Endothelial cell of umbilical vein (primary cell): ENCODE results near the gene RANBP1. TPM values are rescaled to one million over a fixed set of nuclear protein-coding genes. Genes with fewer than 3 reads are reported as not detected.

Experiments
- BruUV-seq: library from RNA; stranded (reverse); fragments of 400-500 nt; replicated peaks from 2 replicates; lab custom pipeline; 2021; lab: Mats Ljungman, UMichigan
- CTCF ChIA-PET: fragments of 300-600, 350-600 bp; sonication (Branson Sonifier 250); formaldehyde crosslinking; loops from one replicate; lab custom pipeline; 2021; ENCODE audit warnings: antibody characterized with exemption, inconsistent platforms; lab: Charles Lee
- POLR2A ChIA-PET: fragments of 300-600, 350-600 bp; sonication (Branson Sonifier 250); formaldehyde crosslinking; loops from one replicate; lab custom pipeline; 2021; ENCODE audit warnings: antibody characterized with exemption, inconsistent platforms; lab: Charles Lee
- DNase-seq: peaks from one replicate; pipeline ENCODE4 v3.0.0-alpha.2; 2011; ENCODE audit warnings: low read depth, low spot score
- FAIRE-seq: peaks from 2 replicates; lab custom pipeline; 2011; peaks lifted over from hg19 to GRCh38; lab: Jason Lieb, UNC
- H2AFZ ChIP-seq: 2 replicates; pipeline ENCODE4 v1.6.0; 2012; ENCODE audit warnings: low read depth, low read length, control low read depth, inconsistent platforms
- H3K27ac ChIP-seq: 2 replicates; pipeline ENCODE4 v1.5.1; 2011; ENCODE audit warnings: low read depth, mild to moderate bottlenecking, control low read depth, low read length, moderate library complexity; ENCODE audit not compliant: insufficient read depth
- H3K27me3 ChIP-seq, 2 experiments: 2 replicates each; pipeline versions ENCODE4 v1.6.0 to v1.6.1; 2011; ENCODE audit warnings: low read length in 2 of 2, mixed read lengths in 1 of 2; ENCODE audit not compliant: control insufficient read depth in 2 of 2, insufficient read depth in 2 of 2
- H3K36me3 ChIP-seq, 2 experiments: 2 replicates in 1 of 2; 3 replicates in 1 of 2; pipeline ENCODE4 v1.5.1; 2011; ENCODE audit warnings: low read length in 2 of 2, mild to moderate bottlenecking in 1 of 2, moderate library complexity in 1 of 2; ENCODE audit not compliant: control insufficient read depth in 2 of 2, insufficient read depth in 2 of 2; ENCODE audit errors: extremely low read depth in 1 of 2
- H3K4me1 ChIP-seq: 3 replicates; pipeline ENCODE4 v1.5.1; 2011; ENCODE audit warnings: mild to moderate bottlenecking, low read length; ENCODE audit not compliant: control insufficient read depth, insufficient read depth; ENCODE audit errors: extremely low read depth
- H3K4me2 ChIP-seq: 2 replicates; pipeline ENCODE4 v1.6.1; 2011; ENCODE audit warnings: low read length, control low read depth, mixed read lengths; ENCODE audit not compliant: insufficient read depth
- H3K4me3 ChIP-seq, 3 experiments: fragments of 200-600 bp in 1 of 3; sonication (generic), shearing (Covaris generic) in 1 of 3; replicated peaks in 1 of 3; 2 replicates each; pipeline ENCODE4 v1.5.1; 2011 to 2016; ENCODE audit warnings: control low read depth in 3 of 3, low read length in 3 of 3, mild to moderate bottlenecking in 2 of 3, inconsistent platforms in 1 of 3, low read depth in 1 of 3, moderate library complexity in 1 of 3; ENCODE audit not compliant: insufficient read depth in 1 of 3
- H3K79me2 ChIP-seq: 2 replicates; pipeline ENCODE4 v1.6.0; 2012; ENCODE audit warnings: low read length, inconsistent platforms; ENCODE audit not compliant: control insufficient read depth, insufficient read depth
- H3K9ac ChIP-seq: replicated peaks from 2 replicates; pipeline ENCODE3; 2011; ENCODE audit warnings: low read length, control low read depth; ENCODE audit not compliant: insufficient read depth; ENCODE audit errors: extremely low read depth
- H3K9me1 ChIP-seq: replicated peaks from 3 replicates; pipeline ENCODE4 v1.6.0; 2011; ENCODE audit warnings: mild to moderate bottlenecking, low read length; ENCODE audit not compliant: control insufficient read depth, insufficient read depth; ENCODE audit errors: extremely low read depth
- H3K9me3 ChIP-seq: replicated peaks from 2 replicates; pipeline ENCODE4 v1.5.1; 2012; ENCODE audit warnings: low read length, inconsistent platforms; ENCODE audit not compliant: control insufficient read depth, insufficient read depth
- H4K20me1 ChIP-seq: replicated peaks from 2 replicates; pipeline ENCODE3; 2011; ENCODE audit warnings: mild to moderate bottlenecking, low read length; ENCODE audit not compliant: control insufficient read depth, insufficient read depth; ENCODE audit errors: extremely low read depth
- CTCF ChIP-seq, 2 donors: IDR thresholded peaks; 1 replicate in 1 of 2; 2 replicates in 1 of 2; pipeline ENCODE4 v1.5.1; 2011; ENCODE audit warnings: low read length in 2 of 2, mild to moderate bottlenecking in 2 of 2, moderate library complexity in 2 of 2, control low read depth in 1 of 2, inconsistent platforms in 1 of 2, low read depth in 1 of 2; ENCODE audit not compliant: insufficient read depth in 1 of 2; ENCODE audit errors: extremely low read depth in 1 of 2
- EZH2 ChIP-seq: IDR thresholded peaks from 2 replicates; pipeline ENCODE4 v1.6.1; 2012; ENCODE audit warnings: borderline replicate concordance, low read depth, mild to moderate bottlenecking, moderate library complexity, low read length, inconsistent platforms; ENCODE audit not compliant: severe bottlenecking
- FOS ChIP-seq: IDR thresholded peaks from 2 replicates; pipeline ENCODE4 v1.6.1; 2011; ENCODE audit warnings: mild to moderate bottlenecking, low read length, moderate library complexity, borderline replicate concordance; ENCODE audit not compliant: insufficient read depth
- GATA2 ChIP-seq: IDR thresholded peaks from 2 replicates; pipeline ENCODE4 v1.7.0; 2011; ENCODE audit warnings: low read depth, mild to moderate bottlenecking, moderate library complexity, mixed read lengths, low read length; ENCODE audit not compliant: insufficient read length, insufficient read depth
- JUN ChIP-seq: IDR thresholded peaks from 2 replicates; pipeline ENCODE4 v1.6.1; 2011; ENCODE audit warnings: borderline replicate concordance, low read depth; ENCODE audit not compliant: insufficient read length, insufficient read depth
- MAX ChIP-seq: IDR thresholded peaks from 2 replicates; pipeline ENCODE4 v1.6.1; 2011; ENCODE audit not compliant: insufficient read depth, insufficient read length
- MYC ChIP-seq: IDR thresholded peaks from one replicate; pipeline ENCODE4 v1.6.1; 2011; ENCODE audit warnings: mild to moderate bottlenecking, low read depth, low read length
- POLR2A ChIP-seq: IDR thresholded peaks from 2 replicates; pipeline ENCODE4 v1.6.1; 2012; ENCODE audit warnings: low read depth, mild to moderate bottlenecking, control low read depth, low read length
- POLR2AphosphoS5 ChIP-seq: IDR thresholded peaks from 2 replicates; pipeline ENCODE4 v1.6.1; 2012; ENCODE audit warnings: low read depth, mild to moderate bottlenecking, control low read depth, low read length, moderate library complexity; ENCODE audit not compliant: insufficient read depth
- dilution Hi-C: fragments of 300-500 bp; cut with MboI; formaldehyde crosslinking; loops from one replicate; pipeline ENCODE4 v1.15.0; 2019; ENCODE audit warnings: low sequenced_read_pairs; ENCODE audit not compliant: extremely low pct_ligation_motif_present
- intact Hi-C: fragments of 100-400 bp; cut with micrococcal nuclease; formaldehyde crosslinking; loops from one replicate; pipeline ENCODE4 v1.10.0; 2022
- polyA plus RNA-seq, 4 experiments: library from polyadenylated mRNA; depleted of rRNA in 3 of 4; stranded (reverse) in 3 of 4; unstranded in 1 of 4; fragments of >200 nt; gene quantifications; 2 replicates each; pipeline versions ENCODE4 v1.2.1 to v1.2.3, GENCODE V29; 2011 to 2012; ENCODE audit warnings: missing spikeins in 1 of 4
- total RNA-seq: library from RNA; stranded (reverse); gene quantifications from 2 replicates; pipeline ENCODE4 v1.2.3, GENCODE V29; 2021

The RANBP1 gene
- total and polyA plus RNA-seq, 2 donors (not counting 3 experiments of a cell fraction or from before 2014, with no cell fraction given) = 228 to 247 TPM

- Histone ChIP-seq H3K27me3 (no peaks in the 10 kb centered on the region), H3K79me2 (peaks cover 57% of the 10 kb centered on the region), H3K36me3 (no peaks in the 10 kb centered on the region), H3K4me3 (peak overlapping the region; percentile 65 to 85 (median 69)), H3K9ac (peak overlapping the region; percentile 71), H2AFZ (no peak overlapping the region), H3K27ac (no peak overlapping the region), H3K4me2 (peak overlapping the region; percentile 45), H3K9me1 (no peaks in the 10 kb centered on the region), H3K4me1 (peaks cover 6% of the 10 kb centered on the region), H3K9me3 (no peaks in the 10 kb centered on the region), H4K20me1 (no peaks in the 10 kb centered on the region)
- no peak for DNase-seq
- no TSS peak for BruUV-seq
- CTCF ChIA-PET = no interaction called here
- no peak for FAIRE-seq
- intact Hi-C loops (no loop called here), dilution Hi-C loops (no loop called here)
- POLR2A ChIA-PET = no interaction called here
- TF ChIP-seq MYC (no peak), CTCF (IDR thresholded peaks at IDR 0.05; ENCODE audit: extremely low read depth in 1 of 2, insufficient read depth in 1 of 2, low read depth in 1 of 2, low read length in 2 of 2) (no peak), GATA2 (no peak), POLR2AphosphoS5 (no peak), EZH2 (no peak), POLR2A (no peak), FOS (no peak), JUN (no peak), MAX (no peak)
These were observed 16.9 kb downstream of the RANBP1 start for GRCh38 chr22:20132686-20133246.
